ENCODE data around the gene KMT2D. TPM values are rescaled to one million over a fixed set of nuclear protein-coding genes. Genes with fewer than 3 reads are reported as not detected.

Gene KMT2D
- total RNA-seq, 6 experiments from 2014 or later: 28.6 to 35.4 (median 33.3) TPM

GRCh38 chr12:49026101-49026500 lies 34.5 kb downstream of the KMT2D start:
- no CpG with 5 or more reads among the region's 21 CpGs for WGBS (ENCODE audit: insufficient coverage, low coverage, low lambda C conversion rate, missing lambda C conversion rate)
- H3K27me3 ChIP-seq: no peaks in the 10 kb centered on the region
- no peak for ATAC-seq
- no peaks in the 10 kb centered on the region for H3K9me3 ChIP-seq
- intact Hi-C loops (cut with DNase I): no loop called here
- no peak for DNase-seq
- H3K36me3 ChIP-seq: peaks cover 4 to 83% (median 29%) of the 10 kb centered on the region in 4 donors
- H3K27ac ChIP-seq: no peak overlapping the region
- TF ChIP-seq POLR2A (IDR thresholded peaks at IDR 0.05) (no peak), CTCF (IDR thresholded peaks at IDR 0.05) (no peak)
- H3K4me1 ChIP-seq: no peaks in the 10 kb centered on the region
- no peak overlapping the region for H3K4me3 ChIP-seq

GRCh38 chr12:49025463-49025862 lies 35.1 kb downstream of the KMT2D start:
- Histone ChIP-seq H3K9me3 (no peaks in the 10 kb centered on the region), H3K36me3 (peaks cover 4 to 83% (median 29%) of the 10 kb centered on the region in 4 donors), H3K27me3 (no peaks in the 10 kb centered on the region), H3K27ac (no peak overlapping the region), H3K4me3 (no peak overlapping the region), H3K4me1 (no peaks in the 10 kb centered on the region)
- TF ChIP-seq CTCF (IDR thresholded peaks at IDR 0.05) (no peak), POLR2A (IDR thresholded peaks at IDR 0.05) (no peak)
- WGBS (ENCODE audit: insufficient coverage, low coverage, low lambda C conversion rate, missing lambda C conversion rate): 90% methylated on average over 4 of the region's 4 CpGs
- DNase-seq (no peak), ATAC-seq (no peak)
- intact Hi-C loops (cut with DNase I): no loop called here

- TF ChIP-seq CTCF (IDR thresholded peaks at IDR 0.05) (no peak), POLR2A (IDR thresholded peaks at IDR 0.05) (no peak)
- Histone ChIP-seq H3K27ac (no peak overlapping the region), H3K4me1 (no peaks in the 10 kb centered on the region), H3K4me3 (no peak overlapping the region), H3K36me3 (peaks cover 4 to 79% (median 27%) of the 10 kb centered on the region in 4 donors), H3K27me3 (no peaks in the 10 kb centered on the region), H3K9me3 (no peaks in the 10 kb centered on the region)
- DNase-seq: no peak
- no peak for ATAC-seq
- intact Hi-C loops (cut with DNase I): no loop called here
- 86% methylated on average over 8 of the region's 12 CpGs for WGBS (ENCODE audit: insufficient coverage, low coverage, low lambda C conversion rate, missing lambda C conversion rate)
Measured at GRCh38 chr12:49024543-49024942, 36.1 kb downstream of the KMT2D start.

- no peak overlapping the region for H3K4me3 ChIP-seq
- intact Hi-C loops (cut with DNase I): no loop called here
- 95% methylated on average over 2 of the region's 2 CpGs for WGBS (ENCODE audit: insufficient coverage, low coverage, low lambda C conversion rate, missing lambda C conversion rate)
- no peaks in the 10 kb centered on the region for H3K9me3 ChIP-seq
- H3K27me3 ChIP-seq: no peaks in the 10 kb centered on the region
- peaks cover 4 to 76% (median 26%) of the 10 kb centered on the region in 4 donors for H3K36me3 ChIP-seq
- ATAC-seq (no peak), DNase-seq (no peak)
- no peak overlapping the region for H3K27ac ChIP-seq
- H3K4me1 ChIP-seq: no peaks in the 10 kb centered on the region
- no peak for TF ChIP-seq CTCF (IDR thresholded peaks at IDR 0.05)
- TF ChIP-seq POLR2A (IDR thresholded peaks at IDR 0.05): no peak
Measured at GRCh38 chr12:49023812-49024211, 36.8 kb downstream of the KMT2D start.
